Hepatocyte (in vitro differentiated cells): ENCODE results near the gene CSMD2.

Experiments
- EZH2 ChIP-seq: fragments of 200-600 bp; sonication (generic); IDR thresholded peaks from 2 replicates; pipeline ENCODE4 v1.6.1; 2016; ENCODE audit warnings: antibody characterized with exemption, mild to moderate bottlenecking, borderline replicate concordance
- TF ChIP-seq, protein P1 (sequence below): fragments of 200-600 bp; sonication (generic); IDR thresholded peaks from 2 replicates; pipeline ENCODE4 v1.5.1; 2016; ENCODE audit warnings: antibody characterized with exemption, mild to moderate bottlenecking; ENCODE audit not compliant: poor library complexity

- TF ChIP-seq, protein P1, sequence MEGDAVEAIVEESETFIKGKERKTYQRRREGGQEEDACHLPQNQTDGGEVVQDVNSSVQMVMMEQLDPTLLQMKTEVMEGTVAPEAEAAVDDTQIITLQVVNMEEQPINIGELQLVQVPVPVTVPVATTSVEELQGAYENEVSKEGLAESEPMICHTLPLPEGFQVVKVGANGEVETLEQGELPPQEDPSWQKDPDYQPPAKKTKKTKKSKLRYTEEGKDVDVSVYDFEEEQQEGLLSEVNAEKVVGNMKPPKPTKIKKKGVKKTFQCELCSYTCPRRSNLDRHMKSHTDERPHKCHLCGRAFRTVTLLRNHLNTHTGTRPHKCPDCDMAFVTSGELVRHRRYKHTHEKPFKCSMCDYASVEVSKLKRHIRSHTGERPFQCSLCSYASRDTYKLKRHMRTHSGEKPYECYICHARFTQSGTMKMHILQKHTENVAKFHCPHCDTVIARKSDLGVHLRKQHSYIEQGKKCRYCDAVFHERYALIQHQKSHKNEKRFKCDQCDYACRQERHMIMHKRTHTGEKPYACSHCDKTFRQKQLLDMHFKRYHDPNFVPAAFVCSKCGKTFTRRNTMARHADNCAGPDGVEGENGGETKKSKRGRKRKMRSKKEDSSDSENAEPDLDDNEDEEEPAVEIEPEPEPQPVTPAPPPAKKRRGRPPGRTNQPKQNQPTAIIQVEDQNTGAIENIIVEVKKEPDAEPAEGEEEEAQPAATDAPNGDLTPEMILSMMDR = no peak
- TF ChIP-seq EZH2 = no peak
These were observed 64.7 kb downstream of the CSMD2 start for GRCh38 chr1:34100332-34100731.
